Measurements from ENCODE around the gene MFSD2B. TPM values are rescaled to one million over a fixed set of nuclear protein-coding genes. Genes with fewer than 3 reads are reported as not detected.

The MFSD2B gene
- total RNA-seq, 1 experiment from 2014 or later, result 0.39 TPM

Other genes starting within 250 kb of the MFSD2B start
- gene ATAD2B, start 83.0 kb upstream of the MFSD2B start, total RNA-seq (2021; ENCODE audit: unreplicated experiment), result 9.6 TPM
- 14.1 TPM for gene UBXN2A, start 69.6 kb upstream of the MFSD2B start, total RNA-seq (2021; ENCODE audit: unreplicated experiment)
- 19.9 TPM for gene WDCP, start 37.3 kb downstream of the MFSD2B start, total RNA-seq (2021; ENCODE audit: unreplicated experiment)
- 11.8 TPM for gene FKBP1B, start 39.7 kb downstream of the MFSD2B start, total RNA-seq (2021; ENCODE audit: unreplicated experiment)
- gene SF3B6, start 66.2 kb downstream of the MFSD2B start, total RNA-seq (2021; ENCODE audit: unreplicated experiment), result 129 TPM
- gene TP53I3, start 74.7 kb downstream of the MFSD2B start, total RNA-seq (2021; ENCODE audit: unreplicated experiment), result 20.1 TPM
- not detected for gene PFN4, start 113.2 kb downstream of the MFSD2B start, total RNA-seq (2021; ENCODE audit: unreplicated experiment)
- 5.6 TPM for gene FAM228B, start 113.4 kb downstream of the MFSD2B start, total RNA-seq (2021; ENCODE audit: unreplicated experiment)
- not detected for gene FAM228A, start 165.0 kb downstream of the MFSD2B start, total RNA-seq (2021; ENCODE audit: unreplicated experiment)

Data from HCT116 (cell line).